Keratinocyte (primary cell): ENCODE measurements around the gene RPL26.

ENCODE experiments used
- EZH2 ChIP-seq: IDR thresholded peaks from one replicate; pipeline ENCODE4 v1.6.1; 2012; ENCODE audit warnings: inconsistent platforms, mild to moderate bottlenecking, low read length, moderate library complexity
- TF ChIP-seq, protein P1 (sequence below), 3 experiments: IDR thresholded peaks in 1 of 3; conservative IDR thresholded peaks in 1 of 3; optimal IDR thresholded peaks in 1 of 3; 2 replicates in 2 of 3; 3 replicates in 1 of 3; pipeline versions ENCODE3 to v1.5.1; 2011; ENCODE audit warnings: low read length in 3 of 3, mild to moderate bottlenecking in 3 of 3, moderate library complexity in 2 of 3, control low read depth in 1 of 3, inconsistent platforms in 1 of 3; ENCODE audit not compliant: insufficient read depth in 2 of 3; ENCODE audit errors: extremely low read depth in 1 of 3

DNA sequence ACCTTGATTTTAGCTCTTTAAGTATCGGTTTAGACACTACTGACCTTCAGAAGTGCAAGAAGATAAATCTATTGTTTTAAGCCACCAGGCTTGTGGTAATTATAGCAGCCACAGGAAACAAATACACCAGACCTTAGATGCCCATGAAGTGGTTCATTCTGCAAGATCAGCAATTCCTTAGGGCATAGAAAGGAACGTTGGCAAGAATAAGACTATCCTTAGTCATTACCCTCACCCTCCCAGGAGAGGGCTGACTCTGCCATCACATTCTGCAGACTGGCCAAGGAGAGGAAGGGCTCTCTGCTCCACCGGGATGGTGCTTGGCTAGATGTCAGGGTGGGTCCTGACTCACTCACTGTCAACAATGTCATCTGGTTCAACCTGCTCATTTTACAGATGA, 38.6 kb upstream of the RPL26 start:
- TF ChIP-seq, protein P1, sequence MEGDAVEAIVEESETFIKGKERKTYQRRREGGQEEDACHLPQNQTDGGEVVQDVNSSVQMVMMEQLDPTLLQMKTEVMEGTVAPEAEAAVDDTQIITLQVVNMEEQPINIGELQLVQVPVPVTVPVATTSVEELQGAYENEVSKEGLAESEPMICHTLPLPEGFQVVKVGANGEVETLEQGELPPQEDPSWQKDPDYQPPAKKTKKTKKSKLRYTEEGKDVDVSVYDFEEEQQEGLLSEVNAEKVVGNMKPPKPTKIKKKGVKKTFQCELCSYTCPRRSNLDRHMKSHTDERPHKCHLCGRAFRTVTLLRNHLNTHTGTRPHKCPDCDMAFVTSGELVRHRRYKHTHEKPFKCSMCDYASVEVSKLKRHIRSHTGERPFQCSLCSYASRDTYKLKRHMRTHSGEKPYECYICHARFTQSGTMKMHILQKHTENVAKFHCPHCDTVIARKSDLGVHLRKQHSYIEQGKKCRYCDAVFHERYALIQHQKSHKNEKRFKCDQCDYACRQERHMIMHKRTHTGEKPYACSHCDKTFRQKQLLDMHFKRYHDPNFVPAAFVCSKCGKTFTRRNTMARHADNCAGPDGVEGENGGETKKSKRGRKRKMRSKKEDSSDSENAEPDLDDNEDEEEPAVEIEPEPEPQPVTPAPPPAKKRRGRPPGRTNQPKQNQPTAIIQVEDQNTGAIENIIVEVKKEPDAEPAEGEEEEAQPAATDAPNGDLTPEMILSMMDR (optimal IDR thresholded peaks at IDR 0.05 in 1 of 3, IDR thresholded peaks at IDR 0.05 in 1 of 3, conservative IDR thresholded peaks at IDR 0.05 in 1 of 3; ENCODE audit: extremely low read depth in 1 of 3, insufficient read depth in 2 of 3, low read length in 3 of 3), result no peak
- no peak for TF ChIP-seq EZH2
